Naive B cell (primary cell): ENCODE measurements around the gene DNASE1L2. TPM values are rescaled to one million over a fixed set of nuclear protein-coding genes. Genes with fewer than 3 reads are reported as not detected.

Experiments
- ATAC-seq, 2 donors: fragments of 150-1000 bp; cut with Tn5 transposase; 2 replicates each; pipeline ENCODE4 v1.10.0; 2021; ENCODE audit warnings: low read depth in 2 of 2, mild to moderate bottlenecking in 2 of 2, moderate library complexity in 2 of 2
- DNase-seq: peaks from one replicate; pipeline ENCODE4 v3.0.0; 2022
- H3K27ac Mint-ChIP-seq, 6 donors: one replicate each; pipeline ENCODE4 v1.8.0; 2020 to 2022; ENCODE audit warnings: mild to moderate bottlenecking in 6 of 6, mixed read lengths in 6 of 6, moderate library complexity in 5 of 6, inconsistent platforms in 2 of 6
- H3K27me3 Mint-ChIP-seq, 3 donors: one replicate each; pipeline ENCODE4 v1.8.0; 2021 to 2022; ENCODE audit warnings: mixed read lengths in 3 of 3, mild to moderate bottlenecking in 1 of 3
- H3K36me3 Mint-ChIP-seq, 2 donors: one replicate each; pipeline ENCODE4 v1.8.0; 2020 to 2022; ENCODE audit warnings: mixed read lengths in 2 of 2, inconsistent platforms in 1 of 2, mild to moderate bottlenecking in 1 of 2
- H3K4me1 Mint-ChIP-seq, 3 donors: one replicate each; pipeline ENCODE4 v1.8.0; 2020 to 2022; ENCODE audit warnings: mixed read lengths in 3 of 3, inconsistent platforms in 1 of 3, mild to moderate bottlenecking in 1 of 3, moderate library complexity in 1 of 3
- H3K4me3 Mint-ChIP-seq, 8 donors: one replicate each; pipeline ENCODE4 v1.8.0; 2020 to 2022; ENCODE audit warnings: mild to moderate bottlenecking in 8 of 8, mixed read lengths in 8 of 8, moderate library complexity in 8 of 8, inconsistent platforms in 2 of 8
- H3K9me3 Mint-ChIP-seq, 7 donors: one replicate each; pipeline ENCODE4 v1.8.0; 2020 to 2022; ENCODE audit warnings: mixed read lengths in 7 of 7, mild to moderate bottlenecking in 5 of 7, inconsistent platforms in 2 of 7, moderate library complexity in 1 of 7
- polyA plus RNA-seq, 6 donors: library from polyadenylated mRNA; unstranded; fragments of 300-500 nt; fragmentation: Illumina TruSeq; gene quantifications; one replicate each; pipeline ENCODE4 v1.2.3, GENCODE V29; 2021; ENCODE audit warnings: low read depth in 6 of 6

The DNASE1L2 gene
- polyA plus RNA-seq, 6 donors from 2014 or later, result 0.30 TPM; not detected in 5

GRCh38 chr16:2286550-2286949 is 50.3 kb downstream of the DNASE1L2 start:
- no peak for DNase-seq
- Mint-ChIP-seq H3K27me3 (peaks cover 0 to 7% (median 0%) of the 10 kb centered on the region in 3 donors), H3K36me3 (no peaks in the 10 kb centered on the region), H3K4me3 (no peak overlapping the region), H3K9me3 (no peaks in the 10 kb centered on the region), H3K4me1 (no peaks in the 10 kb centered on the region), H3K27ac (no peak overlapping the region)
- no peak for ATAC-seq

- Mint-ChIP-seq H3K9me3 (no peaks in the 10 kb centered on the region), H3K27ac (peak overlapping the region in 1 of 6 donors; percentile 65), H3K4me1 (no peaks in the 10 kb centered on the region), H3K4me3 (no peak overlapping the region), H3K27me3 (peaks cover 0 to 7% (median 0%) of the 10 kb centered on the region in 3 donors), H3K36me3 (no peaks in the 10 kb centered on the region)
- ATAC-seq, result no peak
- no peak for DNase-seq
These were observed 51.8 kb downstream of the DNASE1L2 start for GRCh38 chr16:2287916-2288547.

Other genes with a start within 250 kb of the DNASE1L2 start
- gene SYNGR3, start 246.5 kb upstream of the DNASE1L2 start, polyA plus RNA-seq, result 1 to 10 TPM in 5 of 6 donors, not detected in 1; 1.5 to 4.1 (median 2.8) TPM
- gene ZNF598, start 226.6 kb upstream of the DNASE1L2 start, polyA plus RNA-seq, result 1 to 10 TPM; 2.7 to 8.4 (median 3.9) TPM
- not detected for gene NPW, start 216.7 kb upstream of the DNASE1L2 start, polyA plus RNA-seq
- not detected for gene NHERF2, start 209.5 kb upstream of the DNASE1L2 start, polyA plus RNA-seq
- gene NTHL1, start 188.6 kb upstream of the DNASE1L2 start, polyA plus RNA-seq, result 10 to 100 TPM; 21.4 to 38.3 (median 26.0) TPM
- gene TSC2, start 188.5 kb upstream of the DNASE1L2 start, polyA plus RNA-seq, result 10 to 100 TPM; 16.6 to 45.0 (median 24.9) TPM
- gene PKD1, start 100.5 kb upstream of the DNASE1L2 start, polyA plus RNA-seq, result 10 to 100 TPM in 1 of 6 donors, 1 to 10 TPM in 5; 2.8 to 10.4 (median 4.0) TPM
- gene RAB26, start 87.8 kb upstream of the DNASE1L2 start, polyA plus RNA-seq, result 1 to 10 TPM in 4 of 6 donors, under 1 TPM in 1, not detected in 1; 0.66 to 2.7 (median 1.4) TPM
- gene TRAF7, start 80.7 kb upstream of the DNASE1L2 start, polyA plus RNA-seq, result 1 to 10 TPM; 4.2 to 9.4 (median 5.6) TPM
- gene CASKIN1, start 39.8 kb upstream of the DNASE1L2 start, polyA plus RNA-seq, result not detected
- 10 to 100 TPM; 28.1 to 43.1 (median 33.4) TPM for gene MLST8, start 31.0 kb upstream of the DNASE1L2 start, polyA plus RNA-seq
- gene BRICD5, start 25.6 kb upstream of the DNASE1L2 start, polyA plus RNA-seq, result under 1 TPM in 2 of 6 donors, not detected in 4; 0.48 to 0.49 TPM
- 10 to 100 TPM in 2 of 6 donors, 1 to 10 TPM in 4; 5.7 to 11.0 (median 9.5) TPM for gene PGP, start 21.6 kb upstream of the DNASE1L2 start, polyA plus RNA-seq
- gene E4F1, start 12.9 kb upstream of the DNASE1L2 start, polyA plus RNA-seq, result 10 to 100 TPM in 2 of 6 donors, 1 to 10 TPM in 4; 6.4 to 16.1 (median 8.9) TPM
- gene ECI1, start 15.1 kb downstream of the DNASE1L2 start, polyA plus RNA-seq, result 10 to 100 TPM; 41.7 to 55.1 (median 48.6) TPM
- 100 to 1,000 TPM; 238 to 325 (median 252) TPM for gene RNPS1, start 31.7 kb downstream of the DNASE1L2 start, polyA plus RNA-seq
- 1 to 10 TPM in 2 of 6 donors, under 1 TPM in 3, not detected in 1; 0.54 to 1.8 (median 0.98) TPM for gene ABCA3, start 104.3 kb downstream of the DNASE1L2 start, polyA plus RNA-seq
- 1 to 10 TPM in 5 of 6 donors, not detected in 1; 1.8 to 5.0 (median 2.8) TPM for gene CCNF, start 193.0 kb downstream of the DNASE1L2 start, polyA plus RNA-seq
- gene TEDC2, start 223.7 kb downstream of the DNASE1L2 start, polyA plus RNA-seq, result 1 to 10 TPM in 1 of 6 donors, under 1 TPM in 3, not detected in 2; 0.16 to 1.7 (median 0.58) TPM
- gene NTN3, start 234.9 kb downstream of the DNASE1L2 start, polyA plus RNA-seq, result not detected
- 1 to 10 TPM in 4 of 6 donors, under 1 TPM in 2; 0.22 to 3.3 (median 2.5) TPM for gene TBC1D24, start 238.7 kb downstream of the DNASE1L2 start, polyA plus RNA-seq